Panc1 (cell line): ENCODE results near the gene ZNF593OS. TPM values are rescaled to one million over a fixed set of nuclear protein-coding genes. Genes with fewer than 3 reads are reported as not detected.

ENCODE experiments used
- ATAC-seq: fragments of 200-7000 bp; cut with Tn5 transposase; 2 replicates; pipeline ENCODE4 v1.9.1; 2020; ENCODE audit warnings: mild to moderate bottlenecking, moderate library complexity
- BruUV-seq: library from RNA; stranded (reverse); fragments of 400-500 nt; replicated peaks from 2 replicates; lab custom pipeline; 2021; lab: Mats Ljungman, UMichigan
- CTCF ChIA-PET: fragments of 300-600 bp; sonication (Branson Sonifier 250); formaldehyde crosslinking; loops from one replicate; lab custom pipeline; 2022; ENCODE audit warnings: antibody characterized with exemption; lab: Charles Lee
- POLR2A ChIA-PET: fragments of 300-600 bp; sonication (Branson Sonifier 250); formaldehyde crosslinking; loops from one replicate; lab custom pipeline; 2022; ENCODE audit warnings: antibody characterized with exemption; lab: Charles Lee
- DNase-seq: peaks from one replicate; pipeline ENCODE4 v3.0.0-alpha.2; 2010; ENCODE audit warnings: low read depth, low spot score
- H3K27ac ChIP-seq: 2 replicates; pipeline ENCODE4 v1.5.1; 2011; ENCODE audit warnings: mild to moderate bottlenecking, low read length, inconsistent platforms
- H3K27me3 ChIP-seq: fragments of 200-500 bp; sonication (Bioruptor generic); 2 replicates; pipeline ENCODE4 v1.6.0; 2014; ENCODE audit warnings: low read length, inconsistent platforms; ENCODE audit not compliant: control insufficient read depth, insufficient read depth
- H3K36me3 ChIP-seq: fragments of 200-500 bp; sonication (Bioruptor generic); 2 replicates; pipeline ENCODE4 v1.5.1; 2014; ENCODE audit warnings: inconsistent platforms, mild to moderate bottlenecking, low read length, moderate library complexity; ENCODE audit not compliant: control insufficient read depth, insufficient read depth
- H3K4me1 ChIP-seq: 2 replicates; pipeline ENCODE4 v1.5.1; 2011; ENCODE audit warnings: inconsistent platforms, mild to moderate bottlenecking, low read length, moderate library complexity; ENCODE audit not compliant: control insufficient read depth, insufficient read depth
- H3K4me3 ChIP-seq, 2 experiments: 2 replicates each; pipeline ENCODE4 v1.5.1; 2011 to 2012; ENCODE audit warnings: low read depth in 2 of 2, low read length in 2 of 2, mild to moderate bottlenecking in 2 of 2, inconsistent platforms in 1 of 2, moderate library complexity in 1 of 2
- H3K9me3 ChIP-seq: fragments of 200-500 bp; sonication (Bioruptor generic); 2 replicates; pipeline ENCODE4 v1.5.1; 2014; ENCODE audit warnings: low read depth, mild to moderate bottlenecking, inconsistent platforms, low read length, moderate library complexity; ENCODE audit not compliant: control insufficient read depth, insufficient read depth
- POLR2AphosphoS5 ChIP-seq: IDR thresholded peaks from 2 replicates; pipeline ENCODE4 v1.6.1; 2012; ENCODE audit warnings: mild to moderate bottlenecking, low read depth, low read length, moderate library complexity
- SIN3A ChIP-seq: IDR thresholded peaks from 2 replicates; pipeline ENCODE4 v1.6.1; 2012; ENCODE audit warnings: low read depth, mild to moderate bottlenecking, low read length, moderate library complexity, borderline replicate concordance; ENCODE audit not compliant: insufficient read depth
- TCF7L2 ChIP-seq: IDR thresholded peaks from 2 replicates; pipeline ENCODE4 v1.6.1; 2011; ENCODE audit warnings: mild to moderate bottlenecking, low read depth, low read length, inconsistent platforms
- in situ Hi-C: cut with HindIII; loops from 2 replicates; pipeline ENCODE4 v1.10.0; 2016; ENCODE audit warnings: low sequenced_read_pairs, low pct_unique_long_range_greater_than_20kb
- intact Hi-C: fragments of 100-400 bp; cut with micrococcal nuclease; formaldehyde crosslinking; loops from one replicate; pipeline ENCODE4 v1.10.0; 2022; ENCODE audit not compliant: unreplicated experiment
- total RNA-seq: library from RNA; stranded (reverse); gene quantifications from one replicate; pipeline ENCODE4 v1.2.1, GENCODE V29; 2021; ENCODE audit not compliant: unreplicated experiment
- TF ChIP-seq, protein P1 (sequence below): fragments of 450-650 bp; IDR thresholded peaks from 2 replicates; pipeline ENCODE4 v1.5.1; 2017; ENCODE audit warnings: mild to moderate bottlenecking
- TF ChIP-seq, protein P2 (sequence below), 2 experiments: IDR thresholded peaks; 2 replicates each; pipeline ENCODE4 v1.6.1; 2011 to 2012; ENCODE audit warnings: low read depth in 2 of 2, control low read depth in 1 of 2, low read length in 1 of 2, mild to moderate bottlenecking in 1 of 2, moderate library complexity in 1 of 2; ENCODE audit not compliant: insufficient read depth in 1 of 2

ZNF593OS gene
- total RNA-seq, 1 experiment from 2014 or later = not detected

DNA sequence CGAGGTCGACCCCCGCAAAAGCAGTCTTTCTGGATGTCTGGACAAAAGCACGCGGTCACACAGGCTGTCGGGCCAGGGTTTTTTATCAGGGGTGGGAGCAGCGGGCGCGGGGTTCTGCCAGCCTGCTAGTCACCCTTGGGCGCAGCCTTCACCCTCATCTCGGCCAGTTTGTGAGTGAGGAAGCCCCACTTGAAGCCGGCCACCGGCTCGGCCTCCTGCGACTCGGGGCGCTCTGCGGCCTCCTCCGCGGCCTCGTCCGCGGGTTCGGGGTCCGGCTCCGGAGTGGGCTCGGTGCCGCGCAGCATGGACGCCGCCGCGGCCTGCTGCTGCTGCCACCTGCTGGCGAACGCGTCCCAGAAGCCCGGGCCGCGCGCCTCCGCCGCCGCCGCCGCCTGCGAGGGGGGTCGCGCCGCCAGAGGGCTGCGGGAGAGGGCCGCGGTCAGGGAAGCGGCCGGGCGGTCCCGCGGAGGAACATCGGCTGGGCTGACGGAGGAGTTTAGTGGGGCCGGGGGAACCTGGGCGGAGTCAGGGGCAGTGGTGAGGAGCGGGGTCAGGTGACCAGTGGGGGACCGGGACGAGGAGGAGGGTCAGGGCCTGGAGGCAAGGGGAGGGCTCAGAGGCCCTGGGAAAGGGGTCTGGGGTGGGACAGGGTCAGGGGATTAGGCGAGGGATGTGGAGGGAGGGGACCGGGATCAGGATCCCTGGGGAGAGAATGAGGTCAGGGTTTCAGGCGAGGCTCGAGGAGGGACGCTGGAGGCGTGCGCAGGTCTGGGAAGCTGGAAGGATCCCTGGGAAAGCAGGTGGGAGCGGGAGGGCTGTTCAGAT is 7.4 kb downstream of the ZNF593OS start:
- CTCF ChIA-PET = interaction anchor here (0.6 kb wide), 4 partner anchors 14 to 124 kb away, joined by 3 to 13 read pairs (median 8); partner anchors contain the start of gene CEP85
- TF ChIP-seq POLR2AphosphoS5 = no peak
- TF ChIP-seq, protein P1, sequence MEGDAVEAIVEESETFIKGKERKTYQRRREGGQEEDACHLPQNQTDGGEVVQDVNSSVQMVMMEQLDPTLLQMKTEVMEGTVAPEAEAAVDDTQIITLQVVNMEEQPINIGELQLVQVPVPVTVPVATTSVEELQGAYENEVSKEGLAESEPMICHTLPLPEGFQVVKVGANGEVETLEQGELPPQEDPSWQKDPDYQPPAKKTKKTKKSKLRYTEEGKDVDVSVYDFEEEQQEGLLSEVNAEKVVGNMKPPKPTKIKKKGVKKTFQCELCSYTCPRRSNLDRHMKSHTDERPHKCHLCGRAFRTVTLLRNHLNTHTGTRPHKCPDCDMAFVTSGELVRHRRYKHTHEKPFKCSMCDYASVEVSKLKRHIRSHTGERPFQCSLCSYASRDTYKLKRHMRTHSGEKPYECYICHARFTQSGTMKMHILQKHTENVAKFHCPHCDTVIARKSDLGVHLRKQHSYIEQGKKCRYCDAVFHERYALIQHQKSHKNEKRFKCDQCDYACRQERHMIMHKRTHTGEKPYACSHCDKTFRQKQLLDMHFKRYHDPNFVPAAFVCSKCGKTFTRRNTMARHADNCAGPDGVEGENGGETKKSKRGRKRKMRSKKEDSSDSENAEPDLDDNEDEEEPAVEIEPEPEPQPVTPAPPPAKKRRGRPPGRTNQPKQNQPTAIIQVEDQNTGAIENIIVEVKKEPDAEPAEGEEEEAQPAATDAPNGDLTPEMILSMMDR = peak; percentile 97
- in situ Hi-C loops (no loop called here), intact Hi-C loops (no loop called here)
- DNase-seq (no peak), ATAC-seq (peak; percentile 76)
- H3K36me3 ChIP-seq = no peaks in the 10 kb centered on the region
- H3K27me3 ChIP-seq = no peaks in the 10 kb centered on the region
- peaks cover 10% of the 10 kb centered on the region for H3K4me1 ChIP-seq
- POLR2A ChIA-PET = no interaction called here
- H3K4me3 ChIP-seq = peak overlapping the region; percentile 43 to 53
- H3K9me3 ChIP-seq = no peaks in the 10 kb centered on the region
- BruUV-seq = no TSS peak
- peak overlapping the region; percentile 70; the same call in 1 of the 2 replicates for H3K27ac ChIP-seq

DNA sequence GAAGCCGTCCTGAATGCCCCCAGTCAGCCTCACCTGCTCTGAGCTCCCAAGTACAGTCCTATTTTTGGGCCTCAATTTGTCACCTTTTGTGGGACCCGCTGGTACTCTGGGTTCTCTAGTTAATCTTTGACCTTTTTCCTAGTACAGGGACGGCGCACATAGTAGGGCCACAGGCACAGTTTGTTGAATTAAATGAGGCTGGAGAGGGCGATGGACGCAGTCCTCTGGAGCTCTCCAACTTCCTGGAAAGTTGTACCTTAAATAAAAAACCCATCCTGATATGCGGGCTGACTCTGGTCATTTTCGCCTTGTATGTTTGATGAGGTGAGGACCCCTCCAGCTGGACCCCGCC is 8.0 kb downstream of the ZNF593OS start:
- ChIA-PET POLR2A (no interaction called here), CTCF (no interaction called here)
- H3K4me3 ChIP-seq = peak overlapping the region; percentile 43 to 53; a peak in 3 of 4 replicates
- H3K27me3 ChIP-seq = no peaks in the 10 kb centered on the region
- in situ Hi-C loops = no loop called here
- H3K4me1 ChIP-seq = peaks cover 6% of the 10 kb centered on the region; the same call in 1 of the 2 replicates
- intact Hi-C loops = no loop called here
- no TSS peak for BruUV-seq
- no peaks in the 10 kb centered on the region for H3K9me3 ChIP-seq
- no peak overlapping the region for H3K27ac ChIP-seq
- no peak for ATAC-seq
- no peaks in the 10 kb centered on the region for H3K36me3 ChIP-seq
- no peak for DNase-seq
- TF ChIP-seq, protein P2, sequence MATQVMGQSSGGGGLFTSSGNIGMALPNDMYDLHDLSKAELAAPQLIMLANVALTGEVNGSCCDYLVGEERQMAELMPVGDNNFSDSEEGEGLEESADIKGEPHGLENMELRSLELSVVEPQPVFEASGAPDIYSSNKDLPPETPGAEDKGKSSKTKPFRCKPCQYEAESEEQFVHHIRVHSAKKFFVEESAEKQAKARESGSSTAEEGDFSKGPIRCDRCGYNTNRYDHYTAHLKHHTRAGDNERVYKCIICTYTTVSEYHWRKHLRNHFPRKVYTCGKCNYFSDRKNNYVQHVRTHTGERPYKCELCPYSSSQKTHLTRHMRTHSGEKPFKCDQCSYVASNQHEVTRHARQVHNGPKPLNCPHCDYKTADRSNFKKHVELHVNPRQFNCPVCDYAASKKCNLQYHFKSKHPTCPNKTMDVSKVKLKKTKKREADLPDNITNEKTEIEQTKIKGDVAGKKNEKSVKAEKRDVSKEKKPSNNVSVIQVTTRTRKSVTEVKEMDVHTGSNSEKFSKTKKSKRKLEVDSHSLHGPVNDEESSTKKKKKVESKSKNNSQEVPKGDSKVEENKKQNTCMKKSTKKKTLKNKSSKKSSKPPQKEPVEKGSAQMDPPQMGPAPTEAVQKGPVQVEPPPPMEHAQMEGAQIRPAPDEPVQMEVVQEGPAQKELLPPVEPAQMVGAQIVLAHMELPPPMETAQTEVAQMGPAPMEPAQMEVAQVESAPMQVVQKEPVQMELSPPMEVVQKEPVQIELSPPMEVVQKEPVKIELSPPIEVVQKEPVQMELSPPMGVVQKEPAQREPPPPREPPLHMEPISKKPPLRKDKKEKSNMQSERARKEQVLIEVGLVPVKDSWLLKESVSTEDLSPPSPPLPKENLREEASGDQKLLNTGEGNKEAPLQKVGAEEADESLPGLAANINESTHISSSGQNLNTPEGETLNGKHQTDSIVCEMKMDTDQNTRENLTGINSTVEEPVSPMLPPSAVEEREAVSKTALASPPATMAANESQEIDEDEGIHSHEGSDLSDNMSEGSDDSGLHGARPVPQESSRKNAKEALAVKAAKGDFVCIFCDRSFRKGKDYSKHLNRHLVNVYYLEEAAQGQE (IDR thresholded peaks at IDR 0.05; ENCODE audit: insufficient read depth in 1 of 2, low read depth in 2 of 2, low read length in 1 of 2) = no peak
- TF ChIP-seq SIN3A (no peak), POLR2AphosphoS5 (no peak), TCF7L2 (no peak)
- TF ChIP-seq, protein P1 = no peak
